ENCODE results near the gene KIF4A.
"Not testable (repeated sequence)": the region's sequence is repeated elsewhere in the genome, so short reads cannot be mapped to it uniquely, and the experiment has no call there.

GRCh38 chrX:70400181-70400580 lies 110.3 kb downstream of the KIF4A start:
- TF ChIP-seq CTCF (conservative IDR thresholded peaks at IDR 0.05; ENCODE audit: low read depth, low read length); POLR2A (IDR thresholded peaks at IDR 0.05; ENCODE audit: low read depth, low read length); RAD21 (IDR thresholded peaks at IDR 0.05; ENCODE audit: low read length); CEBPB (IDR thresholded peaks at IDR 0.05; ENCODE audit: low read depth, low read length); USF2 (IDR thresholded peaks at IDR 0.05; ENCODE audit: low read depth, low read length): not testable (repeated sequence)
